HCT116 (cell line): ENCODE measurements around the gene NOTUM. TPM values are rescaled to one million over a fixed set of nuclear protein-coding genes. Genes with fewer than 3 reads are reported as not detected.

Source experiments
- ATAC-seq: fragments of 200-7000 bp; cut with Tn5 transposase; 2 replicates; pipeline ENCODE4 v1.9.1; 2020; ENCODE audit warnings: mild to moderate bottlenecking, moderate library complexity
- BruUV-seq: library from RNA; stranded (reverse); fragments of 400-500 nt; replicated peaks from 2 replicates; lab custom pipeline; 2021; lab: Mats Ljungman, UMichigan
- CTCF ChIA-PET: fragments of 300-600 bp; sonication (Branson Sonifier 250); formaldehyde crosslinking; loops from one replicate; lab custom pipeline; 2021; ENCODE audit warnings: antibody characterized with exemption; lab: Charles Lee
- POLR2A ChIA-PET: fragments of 300-600, 350-600 bp; sonication (Branson Sonifier 250); formaldehyde crosslinking; loops from one replicate; lab custom pipeline; 2021; ENCODE audit warnings: antibody characterized with exemption; lab: Charles Lee
- RAD21 ChIA-PET, 2 experiments: fragments of 300-600 bp; sonication (Branson Sonifier 250); formaldehyde crosslinking; loops; one replicate each; lab custom pipeline; 2023; ENCODE audit warnings: low total read pairs in 2 of 2; ENCODE audit not compliant: uncharacterized antibody in 2 of 2, unreplicated experiment in 2 of 2, low non-redundant PET in 1 of 2; lab: Charles Lee
- DNase-seq: peaks from one replicate; pipeline ENCODE4 v3.0.0-alpha.2; 2010; ENCODE audit warnings: low read depth, low spot score
- H2AFZ ChIP-seq: fragments of 200-600 bp; shearing (Covaris generic), sonication (generic); 2 replicates; pipeline ENCODE4 v1.6.1; 2017; ENCODE audit warnings: low read depth, mixed run types, mixed read lengths, antibody characterized with exemption, low read length; ENCODE audit not compliant: poor library complexity, severe bottlenecking
- H3K27ac ChIP-seq: 2 replicates; pipeline ENCODE4 v1.5.1; 2012; ENCODE audit warnings: low read depth, low read length
- H3K27me3 ChIP-seq: fragments of 200-600 bp; sonication (generic); 2 replicates; pipeline ENCODE4 v1.6.1; 2016; ENCODE audit warnings: mixed run types, low read length, mixed read lengths; ENCODE audit not compliant: insufficient read depth
- H3K36me3 ChIP-seq, 2 experiments: fragments of 200-500 bp in 1 of 2; fragments of 200-600 bp in 1 of 2; sonication (Bioruptor generic) in 1 of 2; sonication (generic) in 1 of 2; 2 replicates each; pipeline versions ENCODE4 v1.5.1 to v1.6.1; 2014 to 2016; ENCODE audit warnings: low read length in 2 of 2, inconsistent platforms in 1 of 2, mixed read lengths in 1 of 2, mixed run types in 1 of 2; ENCODE audit not compliant: insufficient read depth in 2 of 2, control insufficient read depth in 1 of 2
- H3K4me1 ChIP-seq, 2 experiments: fragments of 200-600 bp in 1 of 2; sonication (generic) in 1 of 2; 2 replicates each; pipeline versions ENCODE4 v1.5.1 to v1.6.1; 2012 to 2017; ENCODE audit warnings: low read length in 2 of 2, inconsistent platforms in 1 of 2, mild to moderate bottlenecking in 1 of 2, mixed read lengths in 1 of 2, mixed run types in 1 of 2, moderate library complexity in 1 of 2; ENCODE audit not compliant: insufficient read depth in 2 of 2, control insufficient read depth in 1 of 2
- H3K4me2 ChIP-seq: fragments of 200-600 bp; sonication (generic); 2 replicates; pipeline ENCODE4 v1.6.1; 2017; ENCODE audit warnings: mixed run types, low read length, mixed read lengths
- H3K4me3 ChIP-seq, 2 experiments: fragments of 200-600 bp in 1 of 2; sonication (generic) in 1 of 2; replicated peaks in 1 of 2; 2 replicates each; pipeline ENCODE4 v1.5.1; 2011 to 2016; ENCODE audit warnings: low read length in 2 of 2, control low read depth in 1 of 2, low read depth in 1 of 2, mild to moderate bottlenecking in 1 of 2, mixed read lengths in 1 of 2, mixed run types in 1 of 2
- H3K79me2 ChIP-seq: fragments of 200-600 bp; sonication (generic); 2 replicates; pipeline ENCODE4 v1.6.1; 2017; ENCODE audit warnings: mild to moderate bottlenecking, mixed run types, low read length, moderate library complexity, mixed read lengths; ENCODE audit not compliant: insufficient read depth
- H3K9ac ChIP-seq: fragments of 200-600 bp; sonication (generic); 2 replicates; pipeline ENCODE4 v1.6.1; 2016; ENCODE audit warnings: low read length, mixed read lengths
- H3K9me2 ChIP-seq: fragments of 200-600 bp; sonication (generic), shearing (Covaris generic); 2 replicates; pipeline ENCODE4 v1.6.1; 2017; ENCODE audit warnings: mixed run types, mild to moderate bottlenecking, moderate library complexity; ENCODE audit not compliant: insufficient read depth
- H3K9me3 ChIP-seq, 2 experiments: fragments of 200-500 bp in 1 of 2; fragments of 200-600 bp in 1 of 2; sonication (Bioruptor generic) in 1 of 2; sonication (generic) in 1 of 2; 2 replicates each; pipeline ENCODE4 v1.6.1; 2014 to 2017; ENCODE audit warnings: low read length in 2 of 2, mixed read lengths in 2 of 2, inconsistent platforms in 1 of 2, low read depth in 1 of 2, mild to moderate bottlenecking in 1 of 2, mixed run types in 1 of 2, moderate library complexity in 1 of 2; ENCODE audit not compliant: control insufficient read depth in 1 of 2, insufficient read depth in 1 of 2
- H4K20me1 ChIP-seq: fragments of 200-600 bp; sonication (generic), shearing (Covaris generic); 2 replicates; pipeline ENCODE4 v1.6.1; 2017; ENCODE audit warnings: mixed run types, mild to moderate bottlenecking, moderate library complexity; ENCODE audit not compliant: insufficient read depth
- POLR2A ChIP-seq: IDR thresholded peaks from 2 replicates; pipeline ENCODE4 v1.7.0; 2011; ENCODE audit warnings: borderline replicate concordance; ENCODE audit not compliant: insufficient read depth, insufficient read length; ENCODE audit errors: extremely low read depth
- POLR2AphosphoS5 ChIP-seq: IDR thresholded peaks from 2 replicates; pipeline ENCODE4 v1.6.1; 2011; ENCODE audit warnings: mild to moderate bottlenecking, low read depth, low read length, moderate library complexity
- intact Hi-C: fragments of 100-400 bp; cut with micrococcal nuclease; formaldehyde crosslinking; loops from 2 replicates; pipeline ENCODE4 v1.10.0; 2022
- total RNA-seq: library from RNA; stranded (reverse); gene quantifications from one replicate; pipeline ENCODE4 v1.2.1, GENCODE V29; 2021; ENCODE audit not compliant: unreplicated experiment
- TF ChIP-seq, protein P1 (sequence below): IDR thresholded peaks from 2 replicates; pipeline ENCODE4 v1.6.1; 2012
- TF ChIP-seq, protein P2 (sequence below): IDR thresholded peaks from 2 replicates; pipeline ENCODE4 v1.6.1; 2012

NOTUM gene
- total RNA-seq, 1 experiment from 2014 or later, result 12.5 TPM

DNA sequence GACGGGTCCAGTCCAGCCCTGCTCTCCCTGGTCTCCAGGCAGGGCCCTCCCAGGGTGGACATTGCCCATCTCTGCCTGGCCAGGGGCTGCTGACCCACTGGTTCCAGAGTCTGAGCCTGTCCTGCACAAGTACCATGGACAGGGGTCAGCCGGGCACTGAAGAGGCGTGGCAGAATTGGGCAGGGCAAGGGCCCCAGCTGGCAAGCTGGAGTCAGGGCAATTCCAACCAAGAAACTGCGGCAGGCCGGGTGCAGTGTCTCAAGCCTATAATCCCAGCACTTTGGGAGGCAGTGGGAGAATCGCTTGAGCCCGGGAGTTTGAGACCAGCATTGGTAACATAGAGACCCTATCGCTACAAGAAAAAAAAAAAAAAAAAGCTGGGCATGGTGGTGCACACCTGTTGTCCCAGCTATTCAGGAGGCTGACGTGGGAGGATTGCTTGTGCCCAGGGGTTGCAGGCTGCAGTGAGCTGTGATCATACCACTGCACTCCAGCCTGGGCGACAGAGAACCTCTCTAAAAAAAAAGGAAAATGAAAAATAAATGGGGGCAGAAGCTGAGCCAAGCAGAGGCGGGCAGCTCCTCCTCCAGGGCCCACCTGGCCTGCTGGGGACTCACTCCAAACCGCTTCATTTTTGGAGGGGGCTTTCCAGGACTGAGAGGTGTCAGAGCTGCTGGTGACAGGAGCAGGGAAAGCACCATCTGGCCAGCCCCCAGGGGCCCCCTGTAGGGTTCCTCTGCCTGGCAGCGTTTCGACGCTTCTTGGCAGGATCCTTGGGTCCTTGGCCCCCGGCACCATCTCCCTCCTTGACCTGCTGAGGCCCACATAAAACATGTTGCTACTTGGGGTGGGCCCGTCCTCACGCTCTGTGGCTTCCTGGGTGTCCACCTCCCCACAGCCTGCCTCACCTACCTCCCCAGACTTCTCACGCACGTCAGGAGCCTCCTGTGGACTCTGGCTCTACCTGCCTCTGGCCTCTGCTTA lies 30.6 kb downstream of the NOTUM start:
- Histone ChIP-seq H3K4me3 (no peak overlapping the region), H3K4me2 (no peak overlapping the region), H2AFZ (no peak overlapping the region), H4K20me1 (no peaks in the 10 kb centered on the region), H3K4me1 (peaks cover 22 to 61% of the 10 kb centered on the region in 2 experiments), H3K27ac (no peak overlapping the region; the same call in 1 of the 2 replicates), H3K9me3 (no peaks in the 10 kb centered on the region), H3K27me3 (no peaks in the 10 kb centered on the region), H3K9ac (no peak overlapping the region), H3K79me2 (peaks cover 27% of the 10 kb centered on the region), H3K9me2 (no peaks in the 10 kb centered on the region), H3K36me3 (peaks cover 6 to 28% of the 10 kb centered on the region in 2 experiments; a peak in 2 of 4 replicates)
- no TSS peak for BruUV-seq
- POLR2A ChIA-PET, result interaction anchor here (1.2 kb wide), 1 partner anchor 92 kb away, joined by 4 read pairs; the partner anchor contains the start of genes CENPX and LRRC45
- intact Hi-C loops, result no loop called here
- TF ChIP-seq, protein P1, sequence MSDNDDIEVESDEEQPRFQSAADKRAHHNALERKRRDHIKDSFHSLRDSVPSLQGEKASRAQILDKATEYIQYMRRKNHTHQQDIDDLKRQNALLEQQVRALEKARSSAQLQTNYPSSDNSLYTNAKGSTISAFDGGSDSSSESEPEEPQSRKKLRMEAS, result no peak
- TF ChIP-seq POLR2A, result peak; percentile 32
- RAD21 ChIA-PET, result no interaction called here
- no peak for DNase-seq
- CTCF ChIA-PET, result interaction anchor here (1.0 to 1.5 kb wide), 2 partner anchors 29 to 92 kb away, joined by 4 read pairs; partner anchors contain the start of genes CENPX and LRRC45
- ATAC-seq, result no peak

DNA sequence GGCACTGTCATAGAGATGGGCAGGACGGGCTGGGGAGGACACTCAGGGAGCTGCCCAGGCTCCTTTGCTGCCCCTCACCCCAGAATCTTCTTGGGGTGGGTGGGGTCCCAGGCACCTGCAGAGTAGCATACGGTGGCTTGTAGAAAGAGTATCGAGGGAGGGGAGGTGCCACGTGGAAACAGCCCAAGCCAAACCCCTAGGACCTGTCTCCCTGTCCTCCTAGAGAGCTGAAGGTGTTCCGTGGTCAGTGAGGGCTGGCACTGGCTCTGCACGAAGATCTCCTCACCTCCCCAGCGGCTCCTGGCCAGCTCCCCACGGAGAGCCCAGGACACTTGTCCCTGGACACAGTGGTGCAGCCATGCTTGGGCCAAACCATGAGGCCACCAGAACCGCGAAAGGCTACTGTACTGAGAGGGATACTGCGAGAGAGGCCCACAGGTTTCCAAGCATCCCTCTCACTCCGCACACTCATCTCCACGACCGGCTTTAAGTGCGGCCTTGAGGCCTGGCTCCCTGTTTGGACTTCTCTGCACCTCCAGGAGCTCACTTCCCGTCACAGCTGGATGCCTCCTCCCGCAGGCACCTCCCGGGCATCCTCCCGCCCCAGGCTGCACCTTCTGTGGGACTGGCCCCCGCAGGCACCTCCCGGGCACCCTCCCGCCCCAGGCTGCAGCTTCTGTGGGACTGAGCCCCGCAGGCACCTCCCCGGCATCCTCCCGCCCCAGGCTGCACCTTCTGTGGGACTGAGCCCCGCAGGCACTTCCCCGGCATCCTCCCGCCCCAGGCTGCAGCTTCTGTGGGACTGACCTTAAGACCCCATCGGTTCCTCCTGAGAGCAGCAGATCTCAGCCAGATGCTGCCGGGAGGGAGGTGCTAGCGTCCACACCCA lies 31.5 kb downstream of the NOTUM start:
- intact Hi-C loops, result loop anchor here (5.0 kb wide), 1 partner anchor 57 kb away; the partner anchor contains the start of gene ARHGDIA
- Histone ChIP-seq H3K9me3 (no peaks in the 10 kb centered on the region), H3K9me2 (no peaks in the 10 kb centered on the region), H3K4me2 (peak overlapping the region; percentile 95), H3K79me2 (peaks cover 32% of the 10 kb centered on the region), H3K4me1 (peaks cover 28 to 68% of the 10 kb centered on the region in 2 experiments), H4K20me1 (no peaks in the 10 kb centered on the region), H3K4me3 (peak overlapping the region; percentile 77 to 93), H3K36me3 (peaks cover 4 to 19% of the 10 kb centered on the region in 2 experiments; a peak in 1 of 4 replicates), H3K9ac (peak overlapping the region; percentile 83), H3K27me3 (no peaks in the 10 kb centered on the region), H2AFZ (no peak overlapping the region), H3K27ac (peak overlapping the region; percentile 97; the same call in 1 of the 2 replicates)
- peak; percentile 13; the same call in 1 of the 2 replicates for TF ChIP-seq POLR2AphosphoS5
- TF ChIP-seq, protein P2, sequence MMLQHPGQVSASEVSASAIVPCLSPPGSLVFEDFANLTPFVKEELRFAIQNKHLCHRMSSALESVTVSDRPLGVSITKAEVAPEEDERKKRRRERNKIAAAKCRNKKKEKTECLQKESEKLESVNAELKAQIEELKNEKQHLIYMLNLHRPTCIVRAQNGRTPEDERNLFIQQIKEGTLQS, result no peak
- RAD21 ChIA-PET, result no interaction called here
- ATAC-seq (no peak), DNase-seq (no peak)
- BruUV-seq, result TSS peak; percentile 29
- POLR2A ChIA-PET, result interaction anchor here (1.1 to 4.6 kb wide), 4 partner anchors 7 to 93 kb away, joined by 3 to 18 read pairs (median 5); partner anchors contain the start of genes CENPX, LRRC45 and PYCR1
- CTCF ChIA-PET, result interaction anchor here (1.5 kb wide), 1 partner anchor 93 kb away, joined by 4 read pairs; the partner anchor contains the start of genes CENPX and LRRC45
